GM23338 (cell line): ENCODE results near the gene KIAA1217. TPM values are rescaled to one million over a fixed set of nuclear protein-coding genes. Genes with fewer than 3 reads are reported as not detected.

ENCODE experiments used
- ATAC-seq: fragments of 200-7000 bp; cut with Tn5 transposase; 3 replicates; pipeline ENCODE4 v1.9.1; 2020
- DNase-seq: peaks from one replicate; pipeline ENCODE4 v3.0.0-alpha.2; 2015; ENCODE audit warnings: low spot score
- H2AFZ ChIP-seq: fragments of 200-600 bp; sonication (generic); 2 replicates; pipeline ENCODE4 v1.8.0; 2016; ENCODE audit warnings: antibody characterized with exemption, mild to moderate bottlenecking, moderate library complexity
- H3F3A ChIP-seq: fragments of 200-600 bp; sonication (generic); replicated peaks from 2 replicates; pipeline ENCODE4 v1.8.0; 2017; ENCODE audit warnings: antibody characterized with exemption, mixed run types, low read depth
- H3K27ac ChIP-seq: fragments of 200-600 bp; sonication (generic); 2 replicates; pipeline ENCODE4 v1.6.1; 2016; ENCODE audit warnings: low read depth
- H3K27me3 ChIP-seq: fragments of 200-600 bp; sonication (generic); 2 replicates; pipeline ENCODE4 v1.8.0; 2016; ENCODE audit warnings: mild to moderate bottlenecking, mixed run types, moderate library complexity; ENCODE audit not compliant: insufficient read depth
- H3K36me3 ChIP-seq: fragments of 200-600 bp; sonication (generic); 2 replicates; pipeline ENCODE4 v1.8.0; 2016; ENCODE audit warnings: mild to moderate bottlenecking; ENCODE audit not compliant: insufficient read depth
- H3K4me1 ChIP-seq: fragments of 200-600 bp; sonication (generic); 2 replicates; pipeline ENCODE4 v1.8.0; 2016; ENCODE audit warnings: mild to moderate bottlenecking, moderate library complexity; ENCODE audit not compliant: insufficient read depth
- H3K4me2 ChIP-seq: fragments of 200-600 bp; sonication (generic); 2 replicates; pipeline ENCODE4 v1.7.1; 2017; ENCODE audit warnings: mixed run types
- H3K4me3 ChIP-seq: fragments of 200-600 bp; sonication (generic); 2 replicates; pipeline ENCODE4 v1.6.1; 2016; ENCODE audit warnings: mixed run types
- H3K79me2 ChIP-seq: fragments of 200-600 bp; sonication (generic); replicated peaks from 2 replicates; pipeline ENCODE4 v1.8.0; 2017; ENCODE audit warnings: mild to moderate bottlenecking; ENCODE audit not compliant: insufficient read depth
- H3K9me2 ChIP-seq: fragments of 200-600 bp; sonication (generic); 2 replicates; pipeline ENCODE4 v1.8.0; 2017; ENCODE audit not compliant: insufficient read depth
- H4K20me1 ChIP-seq: fragments of 200-600 bp; sonication (generic); replicated peaks from 2 replicates; pipeline ENCODE4 v1.8.0; 2017; ENCODE audit warnings: mild to moderate bottlenecking; ENCODE audit not compliant: insufficient read depth
- H3K27ac Mint-ChIP-seq: 2 replicates; pipeline ENCODE4 v1.8.0; 2020; ENCODE audit warnings: inconsistent platforms, mild to moderate bottlenecking, moderate library complexity, mixed read lengths
- H3K27me3 Mint-ChIP-seq: 3 replicates; pipeline ENCODE4 v1.8.0; 2022; ENCODE audit warnings: low read depth, mild to moderate bottlenecking, moderate library complexity, mixed read lengths, inconsistent platforms; ENCODE audit not compliant: insufficient read depth, poor library complexity
- H3K36me3 Mint-ChIP-seq: 3 replicates; pipeline ENCODE4 v1.8.0; 2021; ENCODE audit warnings: low read depth, mild to moderate bottlenecking, inconsistent platforms, moderate library complexity, mixed read lengths
- H3K4me1 Mint-ChIP-seq: 3 replicates; pipeline ENCODE4 v1.8.0; 2020; ENCODE audit warnings: mild to moderate bottlenecking, inconsistent platforms, mixed read lengths
- H3K4me3 Mint-ChIP-seq: 3 replicates; pipeline ENCODE4 v1.8.0; 2021; ENCODE audit warnings: moderate library complexity, mild to moderate bottlenecking, inconsistent platforms, mixed read lengths
- H3K9me3 Mint-ChIP-seq: 3 replicates; pipeline ENCODE4 v1.8.0; 2020; ENCODE audit warnings: moderate library complexity, mild to moderate bottlenecking, inconsistent platforms, mixed read lengths
- CREB1 ChIP-seq: fragments of 250-450 bp; sonication (Bioruptor Pico); IDR thresholded peaks from 2 replicates; pipeline ENCODE4 v1.5.0; 2020; ENCODE audit warnings: low read depth, mild to moderate bottlenecking, moderate library complexity
- ETS1 ChIP-seq: IDR thresholded peaks from 2 replicates; pipeline ENCODE4 v1.6.1; 2016; ENCODE audit warnings: antibody characterized with exemption
- EZH2 ChIP-seq: fragments of 200-600 bp; sonication (generic); IDR thresholded peaks from one replicate; pipeline ENCODE4 v1.8.0; 2017; ENCODE audit warnings: antibody characterized with exemption, mild to moderate bottlenecking, low read depth; ENCODE audit not compliant: unreplicated experiment
- JUNB ChIP-seq: IDR thresholded peaks from one replicate; pipeline ENCODE4 v1.6.1; 2016; ENCODE audit warnings: antibody characterized with exemption; ENCODE audit not compliant: unreplicated experiment
- POLR2AphosphoS5 ChIP-seq: IDR thresholded peaks from 2 replicates; pipeline ENCODE4 v1.6.1; 2016; ENCODE audit warnings: antibody characterized with exemption, low read depth
- REST ChIP-seq: IDR thresholded peaks from one replicate; pipeline ENCODE4 v1.6.1; 2018; ENCODE audit warnings: antibody characterized with exemption; ENCODE audit not compliant: unreplicated experiment
- STAT1 ChIP-seq: IDR thresholded peaks from one replicate; pipeline ENCODE4 v1.6.1; 2016; ENCODE audit warnings: antibody characterized with exemption; ENCODE audit not compliant: unreplicated experiment
- ZNF114 ChIP-seq: fragments of 250-450 bp; sonication (Bioruptor Pico); IDR thresholded peaks from 2 replicates; pipeline ENCODE4 v1.5.0; 2020; ENCODE audit warnings: mild to moderate bottlenecking, moderate library complexity
- ZNF331 ChIP-seq: fragments of 250-450 bp; sonication (Bioruptor Pico); IDR thresholded peaks from 2 replicates; pipeline ENCODE4 v1.5.0; 2020; ENCODE audit warnings: low read depth, mild to moderate bottlenecking, moderate library complexity
- ZNF462 ChIP-seq: fragments of 250-450 bp; sonication (Bioruptor Pico); IDR thresholded peaks from 2 replicates; pipeline ENCODE4 v1.5.0; 2020; ENCODE audit warnings: mild to moderate bottlenecking, moderate library complexity
- polyA plus RNA-seq: library from polyadenylated mRNA; unstranded; fragments of >200 nt; fragmentation: Nextera tagmentation; extraction: Ambion mirVana; gene quantifications from 2 replicates; pipeline ENCODE4 v1.2.1, GENCODE V29; 2016
- total RNA-seq: library from RNA; depleted of rRNA; stranded (reverse); fragments of >200 nt; shearing (Covaris generic); gene quantifications from 2 replicates; pipeline ENCODE4 v1.2.3, GENCODE V29; 2014

Gene KIAA1217
- total and polyA plus RNA-seq, 2 experiments from 2014 or later: 6.4 to 9.1 TPM

GRCh38 chr10:24235471-24235870, 26.5 kb downstream of the KIAA1217 start:
- Histone ChIP-seq H3K27me3 (no peaks in the 10 kb centered on the region), H3F3A (no peaks in the 10 kb centered on the region), H3K4me2 (no peak overlapping the region), H2AFZ (no peak overlapping the region), H3K9me2 (no peaks in the 10 kb centered on the region), H4K20me1 (no peaks in the 10 kb centered on the region), H3K79me2 (no peaks in the 10 kb centered on the region), H3K27ac (no peak overlapping the region), H3K4me3 (no peak overlapping the region), H3K4me1 (peaks cover 28% of the 10 kb centered on the region), H3K36me3 (no peaks in the 10 kb centered on the region)
- no peak for TF ChIP-seq JUNB
- no peak for TF ChIP-seq ZNF331
- no peak for TF ChIP-seq POLR2AphosphoS5
- no peak for TF ChIP-seq CREB1 (CRISPR knock-in tag)
- no peak for TF ChIP-seq REST
- TF ChIP-seq ETS1: no peak
- no peak for TF ChIP-seq STAT1
- TF ChIP-seq ZNF114: no peak
- TF ChIP-seq EZH2: no peak
- no peak overlapping the region for H3K27ac Mint-ChIP-seq
- H3K4me1 Mint-ChIP-seq: peaks cover 37% of the 10 kb centered on the region
- H3K27me3 Mint-ChIP-seq: peaks cover 4% of the 10 kb centered on the region
- no peak overlapping the region for H3K4me3 Mint-ChIP-seq
- no peak for DNase-seq
- H3K36me3 Mint-ChIP-seq: peaks cover 2% of the 10 kb centered on the region; the same call in 1 of the 3 replicates
- H3K9me3 Mint-ChIP-seq: no peaks in the 10 kb centered on the region
- no peak for ATAC-seq

- Histone ChIP-seq H3K4me3 (peak overlapping the region; percentile 27; the same call in 1 of the 2 replicates), H3K27me3 (no peaks in the 10 kb centered on the region), H3K79me2 (peaks cover 7% of the 10 kb centered on the region), H3F3A (no peaks in the 10 kb centered on the region), H3K4me1 (peaks cover 28% of the 10 kb centered on the region), H2AFZ (no peak overlapping the region), H3K9me2 (no peaks in the 10 kb centered on the region), H3K4me2 (peak overlapping the region; percentile 71), H3K36me3 (no peaks in the 10 kb centered on the region), H4K20me1 (no peaks in the 10 kb centered on the region), H3K27ac (peak overlapping the region; percentile 2; the same call in 1 of the 2 replicates)
- Mint-ChIP-seq H3K36me3 (no peaks in the 10 kb centered on the region), H3K4me1 (peaks cover 41% of the 10 kb centered on the region), H3K27ac (peak overlapping the region; percentile 54), H3K9me3 (no peaks in the 10 kb centered on the region), H3K4me3 (peak overlapping the region; percentile 59), H3K27me3 (peaks cover 4% of the 10 kb centered on the region)
- TF ChIP-seq ZNF462 (CRISPR knock-in tag) (0 out of 2 replicates have a peak, but pooled peaks have one; percentile 21), EZH2 (no peak)
- ATAC-seq (peak; percentile 52), DNase-seq (peak; percentile 34)
Observed at GRCh38 chr10:24237801-24238395, 29.0 kb downstream of the KIAA1217 start.
